Ovary (tissue), 9 donors: Measurements from ENCODE around the gene DENND1A. TPM values are rescaled to one million over a fixed set of nuclear protein-coding genes. Genes with fewer than 3 reads are reported as not detected.

Experiments used
- DNase-seq, 5 donors: peaks; one replicate each; pipeline ENCODE4 v3.0.0-alpha.2; 2019 to 2020
- H3K27ac ChIP-seq, 2 donors: fragments of 200-600 bp; one replicate each; pipeline versions ENCODE4 v1.5.1 to v1.8.0; 2019 to 2022
- H3K27me3 ChIP-seq: fragments of 200-600 bp; one replicate; pipeline ENCODE4 v1.8.0; 2022
- H3K36me3 ChIP-seq: fragments of 200-600 bp; sonication (generic); one replicate; pipeline ENCODE4 v1.5.1; 2019
- H3K4me1 ChIP-seq: one replicate; pipeline ENCODE4 v1.8.1; 2013; ENCODE audit warnings: mild to moderate bottlenecking, moderate library complexity; ENCODE audit not compliant: insufficient read depth
- H3K4me3 ChIP-seq: fragments of 200-600 bp; sonication (generic); one replicate; pipeline ENCODE4 v1.5.1; 2017
- H3K9me3 ChIP-seq, 2 donors: fragments of 200-600 bp in 1 of 2; sonication (generic) in 1 of 2; one replicate each; pipeline versions ENCODE4 v1.5.1 to v1.8.1; 2013 to 2019; ENCODE audit warnings: mild to moderate bottlenecking in 1 of 2, moderate library complexity in 1 of 2
- EP300 ChIP-seq: sonication (generic); formaldehyde crosslinking; IDR thresholded peaks from one replicate; pipeline ENCODE4 v1.6.1; 2017; ENCODE audit warnings: antibody characterized with exemption
- POLR2A ChIP-seq: fragments of 450-650 bp; IDR thresholded peaks from one replicate; pipeline ENCODE4 v1.6.1; 2017; ENCODE audit warnings: antibody characterized with exemption, mild to moderate bottlenecking, moderate library complexity
- WGBS, 3 donors: extraction: QIAGEN DNeasy Blood & Tissue Kit in 1 of 3; methylation state at CpG; one replicate each; pipeline versions ENCODE4 v1.1.5 to v1.1.7; 2013 to 2017; 5-methylcytosine and 5-hydroxymethylcytosine counted together
- intact Hi-C, 4 donors: fragments of 100-400 bp; cut with DNase I; formaldehyde crosslinking; loops; one replicate each; pipeline versions ENCODE4 v1.11.0 to v1.15.1; 2022 to 2023
- polyA plus RNA-seq, 2 donors: library from polyadenylated mRNA; stranded (reverse); fragments of 200-250 nt in 1 of 2; fragments of 350-450 nt in 1 of 2; fragmentation: Illumina TruSeq in 1 of 2; extraction: RNeasy Lipid Tissue Mini Kit (QIAGEN cat#74804) in 1 of 2; gene quantifications; one replicate each; pipeline ENCODE4 v1.2.3, GENCODE V29; 2013 to 2014
- total RNA-seq, 7 donors: library from RNA; depleted of rRNA in 2 of 7; stranded (reverse); fragments of >200 nt in 2 of 7; fragmentation: NEBNext Ultra II Directional in 3 of 7; extraction: Animal tissue kit (Norgen Biotek cat#: 25700) in 3 of 7; gene quantifications; one replicate each; pipeline versions ENCODE4 v1.1.0 to v1.2.4, GENCODE V29; 2016 to 2023
- TF ChIP-seq, protein P1 (sequence below), 3 donors: fragments of 450-650 bp in 2 of 3; fragments of 200-600 bp in 1 of 3; IDR thresholded peaks; one replicate each; pipeline versions ENCODE4 v1.5.1 to v1.8.0; 2016 to 2022; ENCODE audit warnings: antibody characterized with exemption in 3 of 3, mild to moderate bottlenecking in 1 of 3
- donor health status: DM: no; HTN: no; CAD: no; lungs with moderate emphysema.
- donor health status: DM: no; HTN: no; CAD: no.
- donor health status: Bipolar disorder and iron deficiency.
- donor health status: DM: yes; HTN: yes; CAD: no.
- donor health status: DM: no; HTN: no; CAD: no.
- donor health status: DM: yes; HTN: yes; CAD: no.

Gene DENND1A
- total and polyA plus RNA-seq, 9 donors, result 10.4 to 24.5 (median 17.1) TPM

DNA sequence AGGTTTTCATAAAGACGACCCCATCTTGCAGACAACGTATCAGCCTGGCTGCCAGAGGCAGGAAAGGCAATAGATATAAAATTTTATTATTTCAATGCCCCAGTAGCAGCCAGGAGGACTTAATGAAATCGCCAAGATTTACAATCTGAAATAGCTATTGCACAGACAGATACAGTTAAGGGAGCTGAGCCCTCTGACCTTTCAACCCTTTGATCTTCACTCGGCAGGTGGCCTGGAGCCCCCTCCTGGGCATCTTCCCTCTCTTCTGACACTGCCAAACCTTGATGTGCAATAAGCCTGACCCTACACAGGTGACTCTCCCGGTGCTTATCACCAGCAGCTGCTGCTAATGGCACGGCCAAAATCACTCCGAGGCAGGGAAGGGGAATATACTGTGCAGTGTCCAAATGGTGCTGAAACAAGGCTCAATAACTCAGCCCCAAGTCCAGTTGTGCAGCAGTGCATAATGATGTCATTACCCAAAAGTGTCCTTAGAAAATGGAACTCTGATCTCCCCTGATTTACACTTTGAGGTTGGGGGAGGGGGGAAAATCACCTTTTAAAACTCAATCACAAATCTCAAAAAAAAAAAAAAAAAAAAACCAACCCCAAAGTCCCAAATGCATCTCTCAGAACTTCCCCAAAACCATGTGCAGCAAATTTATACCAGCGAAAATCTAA lies 331.9 kb downstream of the DENND1A start:
- H3K27ac ChIP-seq, result no peak overlapping the region
- TF ChIP-seq, protein P1, sequence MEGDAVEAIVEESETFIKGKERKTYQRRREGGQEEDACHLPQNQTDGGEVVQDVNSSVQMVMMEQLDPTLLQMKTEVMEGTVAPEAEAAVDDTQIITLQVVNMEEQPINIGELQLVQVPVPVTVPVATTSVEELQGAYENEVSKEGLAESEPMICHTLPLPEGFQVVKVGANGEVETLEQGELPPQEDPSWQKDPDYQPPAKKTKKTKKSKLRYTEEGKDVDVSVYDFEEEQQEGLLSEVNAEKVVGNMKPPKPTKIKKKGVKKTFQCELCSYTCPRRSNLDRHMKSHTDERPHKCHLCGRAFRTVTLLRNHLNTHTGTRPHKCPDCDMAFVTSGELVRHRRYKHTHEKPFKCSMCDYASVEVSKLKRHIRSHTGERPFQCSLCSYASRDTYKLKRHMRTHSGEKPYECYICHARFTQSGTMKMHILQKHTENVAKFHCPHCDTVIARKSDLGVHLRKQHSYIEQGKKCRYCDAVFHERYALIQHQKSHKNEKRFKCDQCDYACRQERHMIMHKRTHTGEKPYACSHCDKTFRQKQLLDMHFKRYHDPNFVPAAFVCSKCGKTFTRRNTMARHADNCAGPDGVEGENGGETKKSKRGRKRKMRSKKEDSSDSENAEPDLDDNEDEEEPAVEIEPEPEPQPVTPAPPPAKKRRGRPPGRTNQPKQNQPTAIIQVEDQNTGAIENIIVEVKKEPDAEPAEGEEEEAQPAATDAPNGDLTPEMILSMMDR (IDR thresholded peaks at IDR 0.05), result no peak
- TF ChIP-seq EP300, result no peak
- no peak for TF ChIP-seq POLR2A
- no peaks in the 10 kb centered on the region for H3K9me3 ChIP-seq
- H3K27me3 ChIP-seq, result no peaks in the 10 kb centered on the region
- H3K4me3 ChIP-seq, result no peak overlapping the region
- DNase-seq, result no peak
- 79% methylated on average over 8 of the region's 8 CpGs for WGBS, 3 donors
- no peaks in the 10 kb centered on the region for H3K36me3 ChIP-seq
- no peaks in the 10 kb centered on the region for H3K4me1 ChIP-seq
- intact Hi-C loops, result no loop called here

DNA sequence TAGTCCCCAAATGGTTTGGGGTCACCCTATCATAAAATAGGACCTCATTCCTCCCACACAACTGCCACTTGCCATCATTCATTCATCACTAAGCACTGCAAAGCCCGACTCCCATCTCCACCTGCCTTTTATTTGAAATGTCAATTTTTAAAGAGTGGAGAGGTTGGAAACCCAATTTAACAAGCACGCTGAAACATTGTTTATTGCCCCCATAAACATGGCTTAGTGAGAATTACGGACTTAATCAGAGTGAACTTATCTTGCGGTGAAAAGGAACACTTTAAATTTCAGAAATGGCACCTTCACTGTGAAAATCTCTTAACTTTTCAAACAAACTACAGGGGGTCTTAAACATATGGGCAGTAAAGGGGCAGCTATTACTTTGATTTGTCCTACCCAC lies 332.9 kb downstream of the DENND1A start:
- WGBS, 3 donors, result 92 to 96% (median 94%) methylated on average over 4 of the region's 4 CpGs
- intact Hi-C loops, result no loop called here
- no peak overlapping the region for H3K4me3 ChIP-seq
- no peaks in the 10 kb centered on the region for H3K4me1 ChIP-seq
- H3K36me3 ChIP-seq, result no peaks in the 10 kb centered on the region
- no peak for DNase-seq
- H3K9me3 ChIP-seq, result no peaks in the 10 kb centered on the region
- TF ChIP-seq POLR2A (no peak), EP300 (no peak)
- TF ChIP-seq, protein P1 (IDR thresholded peaks at IDR 0.05), result no peak
- H3K27me3 ChIP-seq, result no peaks in the 10 kb centered on the region
- no peak overlapping the region for H3K27ac ChIP-seq

DNA sequence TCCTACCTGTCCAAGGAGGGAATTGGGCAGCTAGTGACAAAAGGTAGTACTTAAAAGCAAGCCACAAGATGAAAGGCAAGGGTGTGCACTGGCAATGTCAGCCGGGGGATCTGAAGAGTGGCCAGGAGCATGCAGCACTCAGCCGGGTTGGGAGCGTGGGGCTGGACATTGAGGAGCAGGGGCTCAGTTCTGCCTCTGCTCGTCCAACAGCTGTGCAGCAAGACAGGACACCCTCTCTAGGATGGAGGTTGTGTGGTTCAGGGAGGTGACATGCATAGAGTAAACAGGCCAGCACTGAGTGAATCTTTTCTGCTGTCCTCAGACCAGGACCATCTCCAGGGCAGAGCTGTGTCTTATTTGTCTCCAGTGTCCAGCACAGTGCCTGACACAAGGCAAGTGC lies 338.6 kb downstream of the DENND1A start:
- no peaks in the 10 kb centered on the region for H3K27me3 ChIP-seq
- DNase-seq, result no peak
- H3K9me3 ChIP-seq, result no peaks in the 10 kb centered on the region
- WGBS, 3 donors, result 71 to 79% (median 74%) methylated on average over 4 of the region's 4 CpGs
- no peak overlapping the region for H3K27ac ChIP-seq
- TF ChIP-seq POLR2A, result no peak
- intact Hi-C loops, result no loop called here
- no peaks in the 10 kb centered on the region for H3K36me3 ChIP-seq
- H3K4me1 ChIP-seq, result no peaks in the 10 kb centered on the region
- H3K4me3 ChIP-seq, result no peak overlapping the region

DNA sequence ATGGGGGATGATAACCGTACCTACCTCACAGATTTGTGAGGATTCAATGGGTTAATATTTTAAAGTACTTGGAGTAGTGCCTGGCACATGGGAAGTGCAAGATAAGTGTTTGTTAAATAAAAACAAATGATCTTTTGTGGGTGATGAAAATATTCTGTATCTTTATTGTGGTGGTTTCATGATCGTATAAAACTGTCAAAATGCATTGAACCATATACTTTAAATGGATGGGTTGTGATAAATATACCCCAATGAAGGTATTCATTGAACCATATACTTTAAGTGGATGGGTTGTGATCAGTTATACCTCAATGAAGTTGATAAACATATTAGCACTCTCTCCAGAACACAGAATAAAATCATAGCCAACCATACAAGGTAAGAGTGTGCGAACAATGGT lies 339.4 kb downstream of the DENND1A start:
- Histone ChIP-seq H3K36me3 (no peaks in the 10 kb centered on the region), H3K4me1 (no peaks in the 10 kb centered on the region), H3K27me3 (no peaks in the 10 kb centered on the region), H3K9me3 (no peaks in the 10 kb centered on the region), H3K27ac (no peak overlapping the region), H3K4me3 (no peak overlapping the region)
- intact Hi-C loops, result no loop called here
- no peak for DNase-seq
- 78 to 83% (median 82%) methylated on average over 3 of the region's 3 CpGs for WGBS, 3 donors
- TF ChIP-seq, protein P1 (IDR thresholded peaks at IDR 0.05), result no peak
- TF ChIP-seq EP300 (no peak), POLR2A (no peak)

DNA sequence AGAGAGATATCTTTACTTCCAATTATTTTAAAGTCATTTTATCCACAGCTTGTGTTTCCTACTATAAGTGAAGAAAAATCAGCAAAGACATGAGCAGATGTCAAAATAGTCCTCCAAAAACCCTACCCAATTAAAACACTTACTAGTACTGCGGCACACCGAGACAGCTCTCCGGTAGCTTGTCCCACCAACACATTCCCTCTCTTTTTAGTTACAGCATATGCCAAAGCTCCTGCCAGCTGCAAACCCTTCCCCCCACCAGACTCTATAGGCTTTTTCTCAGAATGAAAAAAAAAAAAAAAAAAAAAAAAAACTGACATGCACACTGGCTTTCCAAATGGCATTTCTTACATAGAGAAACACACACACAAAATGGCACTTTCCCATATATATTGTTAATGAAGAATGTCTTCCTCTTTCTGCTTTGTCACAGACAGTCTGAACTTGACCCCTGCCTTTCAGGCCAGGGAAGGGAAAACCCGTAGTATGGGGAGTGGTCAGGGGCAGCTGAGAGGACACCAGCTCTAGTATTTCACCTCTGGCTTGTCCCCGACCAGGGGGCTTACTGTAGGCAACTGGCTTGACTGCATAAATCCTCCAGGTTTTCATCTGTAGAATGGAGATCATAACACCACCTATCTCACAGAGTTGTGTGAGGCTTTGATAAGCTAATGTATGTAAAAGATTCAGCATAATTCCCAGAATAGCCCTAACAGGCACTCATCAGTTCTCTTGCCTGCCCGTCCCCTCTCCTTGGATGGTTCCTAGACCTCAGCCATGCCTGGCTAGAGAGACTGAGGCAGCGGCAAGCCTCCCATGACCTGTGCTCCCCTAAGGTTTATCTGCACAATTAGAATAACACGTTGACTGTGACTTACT lies 340.3 kb downstream of the DENND1A start:
- Histone ChIP-seq H3K4me1 (no peaks in the 10 kb centered on the region), H3K4me3 (no peak overlapping the region), H3K9me3 (no peaks in the 10 kb centered on the region), H3K36me3 (no peaks in the 10 kb centered on the region), H3K27me3 (no peaks in the 10 kb centered on the region), H3K27ac (no peak overlapping the region)
- TF ChIP-seq, protein P1 (IDR thresholded peaks at IDR 0.05), result no peak
- TF ChIP-seq EP300 (no peak), POLR2A (no peak)
- WGBS, 3 donors, result 89 to 90% (median 90%) methylated on average over 8 of the region's 8 CpGs
- DNase-seq, result no peak
- intact Hi-C loops, result no loop called here
